ENCODE data around the gene CPNE7. TPM values are rescaled to one million over a fixed set of nuclear protein-coding genes. Genes with fewer than 3 reads are reported as not detected.

The CPNE7 gene
- total and polyA plus RNA-seq, 2 of the 13 experiments (the other 11 are each of a cell fraction or from before 2014, with no cell fraction given): 0.59 TPM; not detected in 1

DNA sequence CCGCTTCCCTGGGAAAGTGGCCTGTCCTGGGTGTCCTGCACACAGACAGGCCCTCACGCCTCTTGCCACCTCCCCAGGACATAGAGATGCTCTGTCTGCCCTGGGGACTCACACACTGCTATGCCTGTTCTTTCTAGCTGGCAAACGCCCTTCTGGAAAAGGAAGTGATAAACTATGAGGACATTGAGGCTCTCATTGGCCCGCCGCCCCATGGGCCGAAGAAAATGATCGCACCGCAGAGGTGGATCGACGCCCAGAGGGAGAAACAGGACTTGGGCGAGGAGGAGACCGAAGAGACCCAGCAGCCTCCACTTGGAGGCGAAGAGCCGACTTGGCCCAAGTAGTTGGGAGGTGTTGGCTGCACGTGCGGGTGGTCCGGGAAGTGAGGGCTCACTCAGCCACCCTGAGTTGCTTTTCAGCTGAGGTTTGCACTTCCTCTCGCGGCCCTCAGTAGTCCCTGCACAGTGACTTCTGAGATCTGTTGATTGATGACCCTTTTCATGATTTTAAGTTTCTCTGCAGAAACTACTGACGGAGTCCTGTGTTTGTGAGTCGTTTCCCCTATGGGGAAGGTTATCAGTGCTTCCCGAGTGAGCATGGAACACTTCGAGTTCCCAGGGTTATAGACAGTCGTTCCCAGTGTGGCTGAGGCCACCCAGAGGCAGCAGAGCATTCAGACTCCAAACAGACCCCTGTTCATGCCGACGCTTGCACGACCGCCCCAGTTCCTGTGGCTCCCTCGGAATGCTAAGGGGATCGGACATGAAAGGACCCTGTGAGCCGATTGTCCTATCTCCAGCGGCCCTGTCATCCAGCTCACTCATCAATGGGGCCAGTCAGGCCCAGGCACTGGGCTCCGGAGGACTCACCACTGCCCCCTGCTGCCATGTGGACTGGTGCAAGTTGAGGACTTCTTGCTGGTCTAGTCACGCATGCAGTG lies 18.5 kb upstream of the CPNE7 start (continued):
- TF ChIP-seq SP1 (IDR thresholded peaks at IDR 0.05) (no peak), SP1 (CRISPR knock-in tag; IDR thresholded peaks at IDR 0.05) (no peak), PPARG (CRISPR knock-in tag; conservative IDR thresholded peaks at IDR 0.05) (no peak; the same call in 1 of the 2 replicates), ZNF136 (CRISPR knock-in tag; IDR thresholded peaks at IDR 0.05; ENCODE audit: low read depth) (0 out of 2 replicates have a peak, but pooled peaks have one; percentile 68), RFXAP (CRISPR knock-in tag; IDR thresholded peaks at IDR 0.05; ENCODE audit: borderline replicate concordance) (peak; percentile 76; the same call in 1 of the 2 replicates), ETV5 (CRISPR knock-in tag; IDR thresholded peaks at IDR 0.05; ENCODE audit: borderline replicate concordance) (peak; percentile 35; the same call in 1 of the 2 replicates), GATAD1 (CRISPR knock-in tag; IDR thresholded peaks at IDR 0.05) (0 out of 2 replicates have a peak, but pooled peaks have one; percentile 45), DNMT1 (CRISPR knock-in tag; IDR thresholded peaks at IDR 0.05) (0 out of 2 replicates have a peak, but pooled peaks have one; percentile 4), REPIN1 (CRISPR knock-in tag; IDR thresholded peaks at IDR 0.05; ENCODE audit: borderline replicate concordance, low read depth) (peak; percentile 34; the same call in 1 of the 2 replicates), ZNF343 (CRISPR knock-in tag; IDR thresholded peaks at IDR 0.05) (no peak)
- TF ChIP-seq, protein P1, sequence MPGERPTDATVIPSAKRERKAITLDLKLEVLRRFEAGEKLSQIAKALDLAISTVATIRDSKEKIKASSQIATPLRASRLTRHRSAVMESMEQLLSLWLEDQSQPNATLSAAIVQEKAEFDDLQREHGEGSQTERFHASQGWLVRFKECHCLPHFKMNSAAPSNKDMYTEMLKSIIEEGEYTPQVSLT (CRISPR knock-in tag; IDR thresholded peaks at IDR 0.05; ENCODE audit: borderline replicate concordance, low read depth): no peak
- TF ChIP-seq, protein P2, sequence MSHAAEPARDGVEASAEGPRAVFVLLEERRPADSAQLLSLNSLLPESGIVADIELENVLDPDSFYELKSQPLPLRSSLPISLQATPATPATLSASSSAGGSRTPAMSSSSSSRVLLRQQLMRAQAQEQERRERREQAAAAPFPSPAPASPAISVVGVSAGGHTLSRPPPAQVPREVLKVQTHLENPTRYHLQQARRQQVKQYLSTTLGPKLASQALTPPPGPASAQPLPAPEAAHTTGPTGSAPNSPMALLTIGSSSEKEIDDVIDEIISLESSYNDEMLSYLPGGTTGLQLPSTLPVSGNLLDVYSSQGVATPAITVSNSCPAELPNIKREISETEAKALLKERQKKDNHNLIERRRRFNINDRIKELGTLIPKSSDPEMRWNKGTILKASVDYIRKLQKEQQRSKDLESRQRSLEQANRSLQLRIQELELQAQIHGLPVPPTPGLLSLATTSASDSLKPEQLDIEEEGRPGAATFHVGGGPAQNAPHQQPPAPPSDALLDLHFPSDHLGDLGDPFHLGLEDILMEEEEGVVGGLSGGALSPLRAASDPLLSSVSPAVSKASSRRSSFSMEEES (CRISPR knock-in tag; IDR thresholded peaks at IDR 0.05): no peak
- TF ChIP-seq, protein P3, sequence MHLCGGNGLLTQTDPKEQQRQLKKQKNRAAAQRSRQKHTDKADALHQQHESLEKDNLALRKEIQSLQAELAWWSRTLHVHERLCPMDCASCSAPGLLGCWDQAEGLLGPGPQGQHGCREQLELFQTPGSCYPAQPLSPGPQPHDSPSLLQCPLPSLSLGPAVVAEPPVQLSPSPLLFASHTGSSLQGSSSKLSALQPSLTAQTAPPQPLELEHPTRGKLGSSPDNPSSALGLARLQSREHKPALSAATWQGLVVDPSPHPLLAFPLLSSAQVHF (CRISPR knock-in tag; IDR thresholded peaks at IDR 0.05): peak; percentile 41; the same call in 1 of the 2 replicates
- TF ChIP-seq, protein P4, sequence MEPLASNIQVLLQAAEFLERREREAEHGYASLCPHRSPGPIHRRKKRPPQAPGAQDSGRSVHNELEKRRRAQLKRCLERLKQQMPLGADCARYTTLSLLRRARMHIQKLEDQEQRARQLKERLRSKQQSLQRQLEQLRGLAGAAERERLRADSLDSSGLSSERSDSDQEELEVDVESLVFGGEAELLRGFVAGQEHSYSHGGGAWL (CRISPR knock-in tag; IDR thresholded peaks at IDR 0.05): peak; percentile 24; the same call in 1 of the 2 replicates
- TF ChIP-seq, protein P5, sequence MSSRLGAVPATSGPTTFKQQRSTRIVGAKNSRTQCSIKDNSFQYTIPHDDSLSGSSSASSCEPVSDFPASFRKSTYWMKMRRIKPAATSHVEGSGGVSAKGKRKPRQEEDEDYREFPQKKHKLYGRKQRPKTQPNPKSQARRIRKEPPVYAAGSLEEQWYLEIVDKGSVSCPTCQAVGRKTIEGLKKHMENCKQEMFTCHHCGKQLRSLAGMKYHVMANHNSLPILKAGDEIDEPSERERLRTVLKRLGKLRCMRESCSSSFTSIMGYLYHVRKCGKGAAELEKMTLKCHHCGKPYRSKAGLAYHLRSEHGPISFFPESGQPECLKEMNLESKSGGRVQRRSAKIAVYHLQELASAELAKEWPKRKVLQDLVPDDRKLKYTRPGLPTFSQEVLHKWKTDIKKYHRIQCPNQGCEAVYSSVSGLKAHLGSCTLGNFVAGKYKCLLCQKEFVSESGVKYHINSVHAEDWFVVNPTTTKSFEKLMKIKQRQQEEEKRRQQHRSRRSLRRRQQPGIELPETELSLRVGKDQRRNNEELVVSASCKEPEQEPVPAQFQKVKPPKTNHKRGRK (CRISPR knock-in tag; IDR thresholded peaks at IDR 0.05): no peak
- TF ChIP-seq, protein P6, sequence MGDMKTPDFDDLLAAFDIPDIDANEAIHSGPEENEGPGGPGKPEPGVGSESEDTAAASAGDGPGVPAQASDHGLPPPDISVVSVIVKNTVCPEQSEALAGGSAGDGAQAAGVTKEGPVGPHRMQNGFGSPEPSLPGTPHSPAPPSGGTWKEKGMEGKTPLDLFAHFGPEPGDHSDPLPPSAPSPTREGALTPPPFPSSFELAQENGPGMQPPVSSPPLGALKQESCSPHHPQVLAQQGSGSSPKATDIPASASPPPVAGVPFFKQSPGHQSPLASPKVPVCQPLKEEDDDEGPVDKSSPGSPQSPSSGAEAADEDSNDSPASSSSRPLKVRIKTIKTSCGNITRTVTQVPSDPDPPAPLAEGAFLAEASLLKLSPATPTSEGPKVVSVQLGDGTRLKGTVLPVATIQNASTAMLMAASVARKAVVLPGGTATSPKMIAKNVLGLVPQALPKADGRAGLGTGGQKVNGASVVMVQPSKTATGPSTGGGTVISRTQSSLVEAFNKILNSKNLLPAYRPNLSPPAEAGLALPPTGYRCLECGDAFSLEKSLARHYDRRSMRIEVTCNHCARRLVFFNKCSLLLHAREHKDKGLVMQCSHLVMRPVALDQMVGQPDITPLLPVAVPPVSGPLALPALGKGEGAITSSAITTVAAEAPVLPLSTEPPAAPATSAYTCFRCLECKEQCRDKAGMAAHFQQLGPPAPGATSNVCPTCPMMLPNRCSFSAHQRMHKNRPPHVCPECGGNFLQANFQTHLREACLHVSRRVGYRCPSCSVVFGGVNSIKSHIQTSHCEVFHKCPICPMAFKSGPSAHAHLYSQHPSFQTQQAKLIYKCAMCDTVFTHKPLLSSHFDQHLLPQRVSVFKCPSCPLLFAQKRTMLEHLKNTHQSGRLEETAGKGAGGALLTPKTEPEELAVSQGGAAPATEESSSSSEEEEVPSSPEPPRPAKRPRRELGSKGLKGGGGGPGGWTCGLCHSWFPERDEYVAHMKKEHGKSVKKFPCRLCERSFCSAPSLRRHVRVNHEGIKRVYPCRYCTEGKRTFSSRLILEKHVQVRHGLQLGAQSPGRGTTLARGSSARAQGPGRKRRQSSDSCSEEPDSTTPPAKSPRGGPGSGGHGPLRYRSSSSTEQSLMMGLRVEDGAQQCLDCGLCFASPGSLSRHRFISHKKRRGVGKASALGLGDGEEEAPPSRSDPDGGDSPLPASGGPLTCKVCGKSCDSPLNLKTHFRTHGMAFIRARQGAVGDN (CRISPR knock-in tag; IDR thresholded peaks at IDR 0.05): peak; percentile 78
- TF ChIP-seq, protein P7, sequence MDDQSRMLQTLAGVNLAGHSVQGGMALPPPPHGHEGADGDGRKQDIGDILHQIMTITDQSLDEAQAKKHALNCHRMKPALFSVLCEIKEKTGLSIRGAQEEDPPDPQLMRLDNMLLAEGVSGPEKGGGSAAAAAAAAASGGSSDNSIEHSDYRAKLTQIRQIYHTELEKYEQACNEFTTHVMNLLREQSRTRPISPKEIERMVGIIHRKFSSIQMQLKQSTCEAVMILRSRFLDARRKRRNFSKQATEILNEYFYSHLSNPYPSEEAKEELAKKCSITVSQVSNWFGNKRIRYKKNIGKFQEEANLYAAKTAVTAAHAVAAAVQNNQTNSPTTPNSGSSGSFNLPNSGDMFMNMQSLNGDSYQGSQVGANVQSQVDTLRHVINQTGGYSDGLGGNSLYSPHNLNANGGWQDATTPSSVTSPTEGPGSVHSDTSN (CRISPR knock-in tag; IDR thresholded peaks at IDR 0.05; ENCODE audit: borderline replicate concordance): no peak

Data from HepG2 (cell line).